CD14-positive monocyte (primary cell): Measurements from ENCODE around the gene RELB. TPM values are rescaled to one million over a fixed set of nuclear protein-coding genes. Genes with fewer than 3 reads are reported as not detected.

Source experiments
- DNase-seq, 3 donors: peaks; one replicate each; pipeline ENCODE4 v3.0.0-alpha.2; 2011 to 2022
- H2AFZ ChIP-seq: 2 replicates; pipeline ENCODE4 v1.6.0; 2012; ENCODE audit warnings: mild to moderate bottlenecking, low read depth, low read length, inconsistent platforms; ENCODE audit not compliant: insufficient read depth, poor library complexity, severe bottlenecking
- H3K27ac ChIP-seq, 2 donors: 1 replicate in 1 of 2; 2 replicates in 1 of 2; pipeline ENCODE4 v1.5.1; 2012 to 2013; ENCODE audit warnings: low read length in 2 of 2, control low read depth in 1 of 2, inconsistent platforms in 1 of 2, low read depth in 1 of 2, mild to moderate bottlenecking in 1 of 2
- H3K27me3 ChIP-seq, 2 donors: one replicate each; pipeline versions ENCODE4 v1.6.0 to v1.6.1; 2011 to 2013; ENCODE audit warnings: low read length in 2 of 2; ENCODE audit not compliant: control insufficient read depth in 2 of 2, insufficient read depth in 2 of 2
- H3K36me3 ChIP-seq, 2 donors: replicated peaks in 1 of 2; 1 replicate in 1 of 2; 2 replicates in 1 of 2; pipeline versions ENCODE4 v1.5.1 to v1.6.1; 2012 to 2013; ENCODE audit warnings: low read length in 2 of 2, control low read depth in 1 of 2, inconsistent platforms in 1 of 2, mild to moderate bottlenecking in 1 of 2; ENCODE audit not compliant: insufficient read depth in 2 of 2, control insufficient read depth in 1 of 2
- H3K4me1 ChIP-seq, 2 donors: 1 replicate in 1 of 2; 2 replicates in 1 of 2; pipeline versions ENCODE4 v1.5.1 to v1.6.1; 2012 to 2013; ENCODE audit warnings: low read length in 2 of 2, control low read depth in 1 of 2, inconsistent platforms in 1 of 2, mild to moderate bottlenecking in 1 of 2, moderate library complexity in 1 of 2; ENCODE audit not compliant: insufficient read depth in 2 of 2, control insufficient read depth in 1 of 2
- H3K4me2 ChIP-seq: replicated peaks from 2 replicates; pipeline ENCODE3; 2012; ENCODE audit warnings: low read length, moderate library complexity, mild to moderate bottlenecking; ENCODE audit not compliant: poor library complexity, severe bottlenecking; ENCODE audit errors: extremely low read depth
- H3K4me3 ChIP-seq, 3 experiments: fragments of 200-600 bp in 1 of 3; sonication (generic) in 1 of 3; replicated peaks in 1 of 3; 1 replicate in 2 of 3; 2 replicates in 1 of 3; pipeline ENCODE4 v1.5.1; 2011 to 2013; ENCODE audit warnings: low read length in 3 of 3, mild to moderate bottlenecking in 3 of 3, control low read depth in 2 of 3, low read depth in 2 of 3, inconsistent platforms in 1 of 3, moderate library complexity in 1 of 3
- H3K79me2 ChIP-seq: 2 replicates; pipeline ENCODE4 v1.6.0; 2012; ENCODE audit warnings: mild to moderate bottlenecking, control low read depth, inconsistent platforms, low read length, moderate library complexity; ENCODE audit not compliant: insufficient read depth
- H3K9ac ChIP-seq: 2 replicates; pipeline ENCODE4 v1.6.0; 2017; ENCODE audit warnings: low read length, mild to moderate bottlenecking; ENCODE audit not compliant: insufficient read depth, poor library complexity, severe bottlenecking
- H3K9me3 ChIP-seq, 2 donors: replicated peaks in 1 of 2; 1 replicate in 1 of 2; 2 replicates in 1 of 2; pipeline versions ENCODE4 v1.5.1 to v1.6.1; 2012 to 2013; ENCODE audit warnings: low read length in 2 of 2, control low read depth in 1 of 2; ENCODE audit not compliant: control insufficient read depth in 1 of 2, insufficient read depth in 1 of 2
- H4K20me1 ChIP-seq: 2 replicates; pipeline ENCODE4 v1.6.0; 2012; ENCODE audit warnings: mild to moderate bottlenecking, low read length, control low read depth, moderate library complexity; ENCODE audit not compliant: insufficient read depth
- H3K27ac Mint-ChIP-seq, 7 donors: one replicate each; pipeline ENCODE4 v1.8.0; 2020; ENCODE audit warnings: mild to moderate bottlenecking in 7 of 7, mixed read lengths in 7 of 7, moderate library complexity in 6 of 7, inconsistent platforms in 2 of 7
- H3K27me3 Mint-ChIP-seq, 3 donors: one replicate each; pipeline ENCODE4 v1.8.0; 2021 to 2022; ENCODE audit warnings: low read depth in 3 of 3, mild to moderate bottlenecking in 3 of 3, mixed read lengths in 3 of 3, moderate library complexity in 3 of 3, inconsistent platforms in 1 of 3
- H3K36me3 Mint-ChIP-seq, 2 donors: one replicate each; pipeline ENCODE4 v1.8.0; 2020; ENCODE audit warnings: mixed read lengths in 2 of 2, inconsistent platforms in 1 of 2, mild to moderate bottlenecking in 1 of 2
- H3K4me1 Mint-ChIP-seq: one replicate; pipeline ENCODE4 v1.8.0; 2020; ENCODE audit warnings: mild to moderate bottlenecking, mixed read lengths
- H3K4me3 Mint-ChIP-seq, 2 donors: one replicate each; pipeline ENCODE4 v1.8.0; 2020; ENCODE audit warnings: mild to moderate bottlenecking in 2 of 2, mixed read lengths in 2 of 2, moderate library complexity in 1 of 2
- H3K9me3 Mint-ChIP-seq, 7 donors: one replicate each; pipeline ENCODE4 v1.8.0; 2020 to 2022; ENCODE audit warnings: mixed read lengths in 7 of 7, mild to moderate bottlenecking in 6 of 7, moderate library complexity in 6 of 7, inconsistent platforms in 2 of 7
- WGBS: methylation state at CpG from one replicate; pipeline ENCODE4 v1.1.5; 2013; ENCODE audit warnings: missing lambda C conversion rate; ENCODE audit not compliant: insufficient coverage; 5-methylcytosine and 5-hydroxymethylcytosine counted together
- intact Hi-C, 2 donors: fragments of 100-400 bp; cut with micrococcal nuclease; formaldehyde crosslinking; loops; one replicate each; pipeline versions ENCODE4 v1.15.0 to v1.15.1; 2023
- polyA plus RNA-seq, 3 donors: library from polyadenylated mRNA; depleted of rRNA in 1 of 3; unstranded in 2 of 3; stranded (reverse) in 1 of 3; fragments of 300-500 nt in 2 of 3; fragments of >200 nt in 1 of 3; fragmentation: Illumina TruSeq in 2 of 3; gene quantifications; 1 replicate in 2 of 3; 2 replicates in 1 of 3; pipeline ENCODE4 v1.2.3, GENCODE V29; 2012 to 2021
- TF ChIP-seq, protein P1 (sequence below): fragments of 200-600 bp; IDR thresholded peaks from one replicate; pipeline ENCODE4 v1.8.0; 2022; ENCODE audit warnings: antibody characterized with exemption, mild to moderate bottlenecking

The RELB gene
- polyA plus RNA-seq, 3 donors: 32.3 to 35.0 (median 34.4) TPM

DNA sequence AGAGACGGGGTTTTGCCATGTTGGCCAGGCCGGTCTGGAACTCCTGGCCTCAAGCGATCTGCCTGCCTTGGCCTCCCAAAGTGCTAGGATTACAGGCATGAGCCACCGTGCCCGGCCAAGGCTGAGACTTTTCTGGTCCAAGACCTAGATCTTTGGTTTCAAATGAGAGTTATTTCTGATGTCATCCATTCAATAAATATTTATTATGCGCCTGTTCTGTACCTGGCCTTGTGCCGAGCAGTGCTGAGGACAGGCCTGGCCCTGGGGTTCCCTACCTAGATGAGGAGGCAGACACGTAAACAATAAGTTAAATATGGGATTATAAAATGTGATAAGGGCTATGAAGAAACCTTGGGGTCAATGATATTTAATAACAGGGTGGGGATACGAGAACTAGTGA, 4.5 kb downstream of the RELB start:
- Mint-ChIP-seq H3K27me3 (no peaks in the 10 kb centered on the region), H3K4me1 (peaks cover 22% of the 10 kb centered on the region), H3K4me3 (no peak overlapping the region), H3K27ac (peak overlapping the region in 2 of 7 donors; percentile 19 to 61), H3K9me3 (no peaks in the 10 kb centered on the region), H3K36me3 (peaks cover 38 to 67% of the 10 kb centered on the region in 2 donors)
- intact Hi-C loops: no loop called here
- Histone ChIP-seq H3K36me3 (peaks cover 18 to 59% of the 10 kb centered on the region in 2 donors), H3K4me3 (no peak overlapping the region), H4K20me1 (peaks cover 65% of the 10 kb centered on the region), H3K4me1 (peaks cover 12 to 18% of the 10 kb centered on the region in 2 donors), H2AFZ (no peak overlapping the region), H3K27me3 (no peaks in the 10 kb centered on the region), H3K4me2 (no peak overlapping the region), H3K27ac (no peak overlapping the region), H3K79me2 (peaks cover 8% of the 10 kb centered on the region), H3K9me3 (no peaks in the 10 kb centered on the region), H3K9ac (no peak overlapping the region)
- 100% methylated on average over 5 of the region's 9 CpGs for WGBS
- no peak for DNase-seq
- TF ChIP-seq, protein P1, sequence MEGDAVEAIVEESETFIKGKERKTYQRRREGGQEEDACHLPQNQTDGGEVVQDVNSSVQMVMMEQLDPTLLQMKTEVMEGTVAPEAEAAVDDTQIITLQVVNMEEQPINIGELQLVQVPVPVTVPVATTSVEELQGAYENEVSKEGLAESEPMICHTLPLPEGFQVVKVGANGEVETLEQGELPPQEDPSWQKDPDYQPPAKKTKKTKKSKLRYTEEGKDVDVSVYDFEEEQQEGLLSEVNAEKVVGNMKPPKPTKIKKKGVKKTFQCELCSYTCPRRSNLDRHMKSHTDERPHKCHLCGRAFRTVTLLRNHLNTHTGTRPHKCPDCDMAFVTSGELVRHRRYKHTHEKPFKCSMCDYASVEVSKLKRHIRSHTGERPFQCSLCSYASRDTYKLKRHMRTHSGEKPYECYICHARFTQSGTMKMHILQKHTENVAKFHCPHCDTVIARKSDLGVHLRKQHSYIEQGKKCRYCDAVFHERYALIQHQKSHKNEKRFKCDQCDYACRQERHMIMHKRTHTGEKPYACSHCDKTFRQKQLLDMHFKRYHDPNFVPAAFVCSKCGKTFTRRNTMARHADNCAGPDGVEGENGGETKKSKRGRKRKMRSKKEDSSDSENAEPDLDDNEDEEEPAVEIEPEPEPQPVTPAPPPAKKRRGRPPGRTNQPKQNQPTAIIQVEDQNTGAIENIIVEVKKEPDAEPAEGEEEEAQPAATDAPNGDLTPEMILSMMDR: no peak

DNA sequence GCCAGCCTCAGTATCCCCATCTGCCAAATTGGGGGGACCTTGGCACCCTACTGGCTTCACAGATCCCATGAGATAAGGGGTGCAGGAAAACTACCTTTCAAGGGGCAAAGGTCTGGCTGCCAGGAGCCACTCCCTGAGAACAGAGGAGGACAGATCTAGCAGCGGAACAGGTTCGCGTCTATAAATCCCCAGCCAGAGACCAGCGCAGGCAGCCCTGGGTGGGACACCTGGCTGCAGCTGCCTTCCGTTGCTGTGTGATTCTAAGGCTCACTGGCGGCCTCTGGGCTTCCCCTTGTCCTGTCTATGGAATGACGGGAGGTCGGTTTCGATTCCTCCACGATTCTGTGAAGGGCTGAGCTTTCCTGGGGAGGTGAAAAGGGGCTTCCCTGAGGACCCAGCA, 7.3 kb downstream of the RELB start:
- Histone ChIP-seq H3K9me3 (no peaks in the 10 kb centered on the region), H3K27me3 (no peaks in the 10 kb centered on the region), H3K4me2 (no peak overlapping the region), H3K9ac (no peak overlapping the region), H3K4me1 (peaks cover 0 to 7% of the 10 kb centered on the region in 2 donors), H3K4me3 (no peak overlapping the region), H3K36me3 (peaks cover 31 to 68% of the 10 kb centered on the region in 2 donors), H3K27ac (no peak overlapping the region), H3K79me2 (no peaks in the 10 kb centered on the region), H4K20me1 (peaks cover 57% of the 10 kb centered on the region), H2AFZ (no peak overlapping the region)
- TF ChIP-seq, protein P1: no peak
- Mint-ChIP-seq H3K27ac (peak overlapping the region in 1 of 7 donors; percentile 68), H3K36me3 (peaks cover 47 to 72% of the 10 kb centered on the region in 2 donors), H3K4me3 (no peak overlapping the region), H3K4me1 (peaks cover 10% of the 10 kb centered on the region), H3K27me3 (no peaks in the 10 kb centered on the region), H3K9me3 (peaks cover 0 to 3% (median 0%) of the 10 kb centered on the region in 7 donors)
- intact Hi-C loops: no loop called here
- no CpG with 5 or more reads among the region's 10 CpGs for WGBS
- no peak for DNase-seq
